IMR-90 (cell line): Measurements from ENCODE around the gene ILDR2.

Experiments used
- POLR2A ChIP-seq: IDR thresholded peaks from 2 replicates; pipeline ENCODE4 v1.6.1; 2012; ENCODE audit warnings: mild to moderate bottlenecking, low read depth, low read length
- SMC3 ChIP-seq: fragments of 150-350 bp; IDR thresholded peaks from 2 replicates; pipeline ENCODE4 v1.6.1; 2016; ENCODE audit warnings: low read depth, mild to moderate bottlenecking, antibody characterized with exemption, low read length, moderate library complexity
- TF ChIP-seq, protein P1 (sequence below): conservative IDR thresholded peaks from 2 replicates; pipeline ENCODE4 v1.5.1; 2012; ENCODE audit warnings: mild to moderate bottlenecking, low read depth, low read length, improper control_type of control experiment
- TF ChIP-seq, protein P2 (sequence below): fragments of 150-350 bp; IDR thresholded peaks from 2 replicates; pipeline ENCODE4 v1.6.1; 2017; ENCODE audit warnings: mild to moderate bottlenecking, antibody characterized with exemption, low read length, low read depth

DNA sequence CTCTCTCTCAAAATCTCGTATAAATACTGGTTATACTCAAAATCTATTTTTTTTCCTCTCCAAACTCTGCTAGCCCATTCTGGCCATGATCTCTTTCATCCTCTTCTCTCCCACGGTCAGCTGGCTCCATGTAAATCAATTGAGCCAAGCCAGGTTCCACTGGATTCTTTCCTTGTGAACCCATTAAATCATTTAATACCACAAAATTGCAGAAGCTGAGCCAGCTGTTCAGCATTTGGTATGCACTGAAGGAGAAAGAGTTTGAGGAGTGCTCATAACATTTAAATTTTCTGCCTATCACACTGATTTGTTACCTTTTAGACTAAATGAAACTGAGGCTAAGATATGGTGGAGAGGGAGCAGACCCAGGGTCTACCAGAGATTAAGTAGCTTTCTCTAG lies 70.2 kb downstream of the ILDR2 start:
- TF ChIP-seq, protein P1, sequence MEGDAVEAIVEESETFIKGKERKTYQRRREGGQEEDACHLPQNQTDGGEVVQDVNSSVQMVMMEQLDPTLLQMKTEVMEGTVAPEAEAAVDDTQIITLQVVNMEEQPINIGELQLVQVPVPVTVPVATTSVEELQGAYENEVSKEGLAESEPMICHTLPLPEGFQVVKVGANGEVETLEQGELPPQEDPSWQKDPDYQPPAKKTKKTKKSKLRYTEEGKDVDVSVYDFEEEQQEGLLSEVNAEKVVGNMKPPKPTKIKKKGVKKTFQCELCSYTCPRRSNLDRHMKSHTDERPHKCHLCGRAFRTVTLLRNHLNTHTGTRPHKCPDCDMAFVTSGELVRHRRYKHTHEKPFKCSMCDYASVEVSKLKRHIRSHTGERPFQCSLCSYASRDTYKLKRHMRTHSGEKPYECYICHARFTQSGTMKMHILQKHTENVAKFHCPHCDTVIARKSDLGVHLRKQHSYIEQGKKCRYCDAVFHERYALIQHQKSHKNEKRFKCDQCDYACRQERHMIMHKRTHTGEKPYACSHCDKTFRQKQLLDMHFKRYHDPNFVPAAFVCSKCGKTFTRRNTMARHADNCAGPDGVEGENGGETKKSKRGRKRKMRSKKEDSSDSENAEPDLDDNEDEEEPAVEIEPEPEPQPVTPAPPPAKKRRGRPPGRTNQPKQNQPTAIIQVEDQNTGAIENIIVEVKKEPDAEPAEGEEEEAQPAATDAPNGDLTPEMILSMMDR: no peak
- TF ChIP-seq POLR2A: no peak
- TF ChIP-seq SMC3: no peak
- TF ChIP-seq, protein P2, sequence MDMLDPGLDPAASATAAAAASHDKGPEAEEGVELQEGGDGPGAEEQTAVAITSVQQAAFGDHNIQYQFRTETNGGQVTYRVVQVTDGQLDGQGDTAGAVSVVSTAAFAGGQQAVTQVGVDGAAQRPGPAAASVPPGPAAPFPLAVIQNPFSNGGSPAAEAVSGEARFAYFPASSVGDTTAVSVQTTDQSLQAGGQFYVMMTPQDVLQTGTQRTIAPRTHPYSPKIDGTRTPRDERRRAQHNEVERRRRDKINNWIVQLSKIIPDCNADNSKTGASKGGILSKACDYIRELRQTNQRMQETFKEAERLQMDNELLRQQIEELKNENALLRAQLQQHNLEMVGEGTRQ: no peak
